D721Med (cell line): ENCODE results near the gene CEP135.

ENCODE experiments used
- DNase-seq: peaks from one replicate; pipeline ENCODE4 v3.0.0; 2011; ENCODE audit warnings: low spot score; ENCODE audit not compliant: insufficient read length
- FAIRE-seq: peaks from 2 replicates; lab custom pipeline; 2011; peaks lifted over from hg19 to GRCh38; lab: Jason Lieb, UNC
- TF ChIP-seq, protein P1 (sequence below): IDR thresholded peaks from 2 replicates; pipeline ENCODE4 v1.5.1; 2012; ENCODE audit warnings: mild to moderate bottlenecking, control low read depth; ENCODE audit not compliant: insufficient read depth; ENCODE audit errors: missing control alignments

Gene CEP135

DNA sequence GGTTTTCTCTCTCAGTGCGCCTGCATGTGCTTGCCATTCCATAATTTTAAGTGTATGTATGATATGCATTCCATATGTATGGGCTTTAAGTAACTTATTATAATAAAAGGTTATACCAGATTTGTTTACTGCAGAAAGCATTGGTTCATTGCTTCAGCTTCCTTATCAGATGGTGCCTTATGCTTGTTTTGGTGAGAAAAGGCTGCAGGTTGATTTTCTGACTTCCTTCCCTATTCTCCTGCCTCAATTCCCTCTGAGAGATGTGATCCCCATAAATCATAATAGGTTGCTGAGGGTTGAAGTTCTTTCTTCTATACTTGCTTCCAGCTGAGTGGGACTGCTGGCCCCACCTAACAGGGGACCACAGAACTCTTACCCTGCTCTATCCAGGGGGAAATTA, 10.3 kb upstream of the CEP135 start:
- no peak for FAIRE-seq
- TF ChIP-seq, protein P1, sequence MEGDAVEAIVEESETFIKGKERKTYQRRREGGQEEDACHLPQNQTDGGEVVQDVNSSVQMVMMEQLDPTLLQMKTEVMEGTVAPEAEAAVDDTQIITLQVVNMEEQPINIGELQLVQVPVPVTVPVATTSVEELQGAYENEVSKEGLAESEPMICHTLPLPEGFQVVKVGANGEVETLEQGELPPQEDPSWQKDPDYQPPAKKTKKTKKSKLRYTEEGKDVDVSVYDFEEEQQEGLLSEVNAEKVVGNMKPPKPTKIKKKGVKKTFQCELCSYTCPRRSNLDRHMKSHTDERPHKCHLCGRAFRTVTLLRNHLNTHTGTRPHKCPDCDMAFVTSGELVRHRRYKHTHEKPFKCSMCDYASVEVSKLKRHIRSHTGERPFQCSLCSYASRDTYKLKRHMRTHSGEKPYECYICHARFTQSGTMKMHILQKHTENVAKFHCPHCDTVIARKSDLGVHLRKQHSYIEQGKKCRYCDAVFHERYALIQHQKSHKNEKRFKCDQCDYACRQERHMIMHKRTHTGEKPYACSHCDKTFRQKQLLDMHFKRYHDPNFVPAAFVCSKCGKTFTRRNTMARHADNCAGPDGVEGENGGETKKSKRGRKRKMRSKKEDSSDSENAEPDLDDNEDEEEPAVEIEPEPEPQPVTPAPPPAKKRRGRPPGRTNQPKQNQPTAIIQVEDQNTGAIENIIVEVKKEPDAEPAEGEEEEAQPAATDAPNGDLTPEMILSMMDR = no peak
- DNase-seq = no peak

DNA sequence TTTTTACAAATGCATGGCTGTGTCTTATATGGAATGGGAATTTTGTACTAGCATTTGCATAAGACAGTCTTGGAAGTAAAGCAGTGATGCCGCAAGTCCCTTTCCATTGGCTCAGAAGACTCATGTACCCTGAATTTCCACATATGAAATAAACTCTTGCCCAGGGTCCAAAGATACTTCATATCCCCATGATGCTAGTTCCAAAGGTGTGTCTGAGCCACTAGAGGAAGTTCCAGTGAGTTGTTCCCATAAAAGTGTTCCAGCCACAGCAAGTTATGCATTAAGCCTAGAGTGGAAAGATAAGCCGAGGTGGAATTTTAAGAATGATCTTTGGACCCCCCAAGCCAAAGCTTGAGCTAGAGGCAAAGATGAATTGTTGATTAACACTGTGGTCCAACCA, 9.3 kb upstream of the CEP135 start:
- no peak for FAIRE-seq
- DNase-seq = no peak
- TF ChIP-seq, protein P1 = no peak

DNA sequence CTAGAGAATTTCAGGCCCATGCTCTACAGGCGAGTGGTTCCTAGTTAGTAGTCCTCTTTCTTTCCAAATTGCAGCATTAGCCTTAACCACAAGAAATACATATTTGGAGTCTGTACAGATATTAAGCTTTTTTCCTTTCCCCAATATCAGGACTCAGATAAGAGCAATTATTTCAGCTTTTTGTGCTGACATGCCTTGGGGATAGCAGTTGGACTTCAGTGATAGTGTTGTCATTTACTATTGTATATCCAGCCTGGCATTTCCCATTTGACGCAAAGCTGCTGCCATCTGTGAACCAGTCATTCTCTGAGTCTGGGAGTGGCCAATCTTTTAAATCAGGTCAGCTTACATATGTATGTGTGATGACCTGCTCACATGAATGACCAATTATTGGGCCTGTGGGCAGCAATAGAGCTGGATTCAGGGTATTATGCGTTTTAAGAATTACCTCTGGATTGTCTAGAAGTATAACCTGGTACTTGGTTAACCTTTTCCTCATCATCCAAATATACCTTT, 6.8 kb upstream of the CEP135 start:
- TF ChIP-seq, protein P1 = no peak
- no peak for FAIRE-seq
- DNase-seq = no peak

DNA sequence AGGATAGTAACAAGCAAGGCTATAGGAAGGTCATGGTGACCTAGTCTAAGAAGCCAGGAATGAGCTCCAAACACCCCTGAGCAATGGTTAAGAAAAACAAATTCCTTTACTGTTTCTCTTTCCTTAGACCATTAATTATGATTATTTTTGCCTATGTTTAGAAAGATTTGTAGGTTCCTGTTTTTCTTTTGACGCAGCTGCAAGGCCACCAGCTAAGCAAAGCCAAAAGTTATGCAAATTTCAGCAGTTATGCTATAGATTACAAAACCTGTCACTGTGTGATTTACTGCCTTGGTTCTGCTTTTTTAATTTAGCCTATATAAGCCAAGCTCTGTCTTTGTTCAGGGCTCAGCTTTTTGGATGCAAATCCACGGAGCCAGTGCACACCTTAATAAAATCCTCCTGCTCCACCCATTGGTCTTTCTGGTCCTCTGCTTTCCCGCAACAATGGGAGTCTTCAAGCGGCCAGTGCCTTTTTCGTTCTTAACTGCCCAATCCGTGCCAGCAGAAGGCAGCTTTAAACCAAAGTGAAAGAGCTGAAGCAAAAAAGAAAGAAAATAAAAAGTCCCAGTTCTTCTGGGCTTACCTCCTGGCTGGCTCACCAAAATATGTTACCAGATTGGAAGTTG, 1.4 kb upstream of the CEP135 start:
- no peak for FAIRE-seq
- TF ChIP-seq, protein P1 = no peak
- no peak for DNase-seq

DNA sequence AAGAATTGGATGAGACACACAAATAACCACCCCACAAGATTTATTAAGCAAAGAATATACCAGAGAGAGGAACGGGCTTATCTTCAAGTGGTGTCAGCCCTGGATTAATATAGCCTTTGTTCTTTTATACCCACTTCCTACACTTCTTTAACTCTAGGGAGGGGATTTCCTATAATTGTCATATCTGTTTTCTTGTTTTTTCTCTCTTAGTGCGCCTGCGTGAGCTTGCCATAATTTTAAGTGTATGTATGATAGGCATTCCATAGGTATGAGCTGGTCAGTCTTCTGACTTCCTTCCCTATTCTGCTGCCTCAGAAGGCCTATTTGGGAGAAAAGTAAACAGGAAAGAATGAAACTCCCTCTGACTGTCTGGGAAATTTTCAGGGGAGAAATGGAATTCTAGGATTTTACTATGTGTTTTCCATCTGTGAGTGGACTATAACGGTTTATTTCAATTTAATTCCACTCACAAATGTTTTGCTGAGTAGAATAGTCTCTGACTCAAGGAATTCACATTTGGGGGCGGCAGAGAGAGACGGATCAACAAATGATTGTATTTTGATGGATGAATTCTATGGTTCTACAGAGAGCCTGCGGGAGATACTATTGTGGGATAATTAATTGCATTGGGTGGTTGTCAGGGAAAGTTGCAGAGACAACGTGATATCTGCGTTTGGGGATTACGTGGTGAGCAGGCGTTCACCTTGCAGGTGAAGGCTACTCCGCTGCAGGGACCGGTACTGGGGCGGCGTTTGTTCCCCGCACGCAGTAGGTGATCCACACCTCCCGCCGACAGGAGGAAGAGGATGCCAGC, 626 bp upstream of the CEP135 start:
- FAIRE-seq (no peak), DNase-seq (no peak)
- TF ChIP-seq, protein P1 = no peak

DNA sequence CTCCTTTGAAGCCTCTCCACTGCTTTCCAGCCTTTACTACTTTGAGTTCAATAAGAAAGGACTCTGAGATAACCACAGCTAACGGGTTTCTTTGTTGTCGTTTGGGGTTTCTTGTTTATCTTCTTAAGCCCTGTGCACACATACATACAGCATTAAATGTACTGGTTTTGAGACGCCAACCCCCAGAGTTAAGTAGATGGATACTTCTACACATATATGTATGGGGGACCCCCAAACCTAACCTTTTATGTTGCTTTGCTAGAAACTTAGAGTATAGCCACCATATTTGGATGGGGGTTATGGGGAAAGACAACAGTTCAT, 697 bp downstream of the CEP135 start:
- DNase-seq (no peak), FAIRE-seq (no peak)
- TF ChIP-seq, protein P1 = no peak
